Esophagus squamous epithelium (tissue), 5 donors: ENCODE results near the gene FDX1. TPM values are rescaled to one million over a fixed set of nuclear protein-coding genes. Genes with fewer than 3 reads are reported as not detected.

Experiments
- DNase-seq: peaks from one replicate; lab custom pipeline; 2025; lab: John Stamatoyannopoulos, UW
- H3K27ac ChIP-seq, 4 donors: fragments of 200-600 bp; sonication (generic); one replicate each; pipeline ENCODE4 v1.5.1; 2016 to 2019; ENCODE audit warnings: mild to moderate bottlenecking in 1 of 4
- H3K27me3 ChIP-seq, 4 donors: fragments of 200-600 bp; sonication (generic); 1 replicate in 3 of 4; 2 replicates in 1 of 4; pipeline versions ENCODE4 v1.5.1 to v1.6.0; 2017 to 2021; ENCODE audit warnings: antibody characterized with exemption in 1 of 4
- H3K36me3 ChIP-seq, 3 donors: fragments of 200-600 bp; sonication (generic); one replicate each; pipeline ENCODE4 v1.5.1; 2016 to 2019
- H3K4me1 ChIP-seq, 3 donors: fragments of 200-600 bp; sonication (generic); one replicate each; pipeline ENCODE4 v1.5.1; 2017 to 2019
- H3K4me3 ChIP-seq, 4 donors: fragments of 200-600 bp; sonication (generic); 1 replicate in 3 of 4; 2 replicates in 1 of 4; pipeline ENCODE4 v1.5.1; 2016 to 2019; ENCODE audit warnings: mild to moderate bottlenecking in 2 of 4, moderate library complexity in 1 of 4
- H3K9me3 ChIP-seq, 3 donors: fragments of 200-600 bp; sonication (generic); one replicate each; pipeline ENCODE4 v1.5.1; 2016 to 2019
- CTCF ChIP-seq, 6 experiments: fragments of 450-650 bp in 4 of 6; fragments of 200-600 bp in 2 of 6; sonication (generic) in 2 of 6; IDR thresholded peaks; one replicate each; pipeline ENCODE4 v1.5.1; 2016 to 2019; ENCODE audit warnings: antibody characterized with exemption in 6 of 6, mild to moderate bottlenecking in 4 of 6, moderate library complexity in 4 of 6
- POLR2A ChIP-seq, 4 donors: fragments of 450-650 bp; IDR thresholded peaks; one replicate each; pipeline ENCODE4 v1.6.1; 2017; ENCODE audit warnings: antibody characterized with exemption in 4 of 4, mild to moderate bottlenecking in 4 of 4, moderate library complexity in 3 of 4
- WGBS, 2 donors: methylation state at CpG; one replicate each; pipeline ENCODE4 v1.1.5; 2018; 5-methylcytosine and 5-hydroxymethylcytosine counted together
- intact Hi-C: fragments of 100-400 bp; cut with DNase I; formaldehyde crosslinking; loops from one replicate; pipeline ENCODE4 v1.15.0; 2022
- total RNA-seq, 4 donors: library from RNA; depleted of rRNA; stranded (reverse); fragments of >200 nt; gene quantifications; one replicate each; pipeline ENCODE4 v1.1.0, GENCODE V29; 2016
- donor health status: DM: yes; HTN: yes; CAD: no.

The FDX1 gene
- total RNA-seq, 4 donors from 2014 or later: 13.7 to 22.2 (median 17.5) TPM

- H3K27me3 ChIP-seq: no peaks in the 10 kb centered on the region
- no peak for DNase-seq
- 82 to 92% methylated on average over 2 of the region's 2 CpGs for WGBS, 2 donors
- H3K27ac ChIP-seq: no peak overlapping the region
- no peaks in the 10 kb centered on the region for H3K9me3 ChIP-seq
- intact Hi-C loops: no loop called here
- no peak overlapping the region for H3K4me3 ChIP-seq
- no peak for TF ChIP-seq POLR2A (IDR thresholded peaks at IDR 0.05)
- TF ChIP-seq CTCF (IDR thresholded peaks at IDR 0.05): no peak
- peaks cover 0 to 10% (median 0%) of the 10 kb centered on the region in 3 donors for H3K4me1 ChIP-seq
- peaks cover 0 to 10% (median 0%) of the 10 kb centered on the region in 3 donors for H3K36me3 ChIP-seq
These were observed 20.5 kb downstream of the FDX1 start for GRCh38 chr11:110450246-110450645.

GRCh38 chr11:110452720-110453119, 23.0 kb downstream of the FDX1 start:
- Histone ChIP-seq H3K36me3 (peaks cover 0 to 7% (median 0%) of the 10 kb centered on the region in 3 donors), H3K27ac (no peak overlapping the region), H3K27me3 (no peaks in the 10 kb centered on the region), H3K9me3 (no peaks in the 10 kb centered on the region), H3K4me1 (peaks cover 0 to 15% (median 0%) of the 10 kb centered on the region in 3 donors), H3K4me3 (no peak overlapping the region)
- intact Hi-C loops: no loop called here
- DNase-seq: no peak
- 75 to 100% methylated on average over 2 of the region's 2 CpGs for WGBS, 2 donors
- TF ChIP-seq POLR2A (IDR thresholded peaks at IDR 0.05): no peak
- no peak for TF ChIP-seq CTCF (IDR thresholded peaks at IDR 0.05)

- H3K4me1 ChIP-seq: peaks cover 0 to 9% (median 0%) of the 10 kb centered on the region in 3 donors
- WGBS, 2 donors: 70 to 72% methylated on average over 5 of the region's 5 CpGs
- DNase-seq: no peak
- H3K4me3 ChIP-seq: no peak overlapping the region
- H3K27ac ChIP-seq: no peak overlapping the region
- intact Hi-C loops: no loop called here
- H3K27me3 ChIP-seq: no peaks in the 10 kb centered on the region
- no peaks in the 10 kb centered on the region for H3K9me3 ChIP-seq
- TF ChIP-seq POLR2A (IDR thresholded peaks at IDR 0.05): no peak
- no peak for TF ChIP-seq CTCF (IDR thresholded peaks at IDR 0.05)
- peaks cover 0 to 18% (median 0%) of the 10 kb centered on the region in 3 donors for H3K36me3 ChIP-seq
These were observed 24.1 kb downstream of the FDX1 start for GRCh38 chr11:110453684-110454354.

GRCh38 chr11:110454609-110455008, 24.9 kb downstream of the FDX1 start:
- Histone ChIP-seq H3K27ac (no peak overlapping the region), H3K4me1 (peaks cover 0 to 6% (median 0%) of the 10 kb centered on the region in 3 donors), H3K9me3 (no peaks in the 10 kb centered on the region), H3K4me3 (no peak overlapping the region), H3K27me3 (no peaks in the 10 kb centered on the region), H3K36me3 (peaks cover 0 to 26% (median 0%) of the 10 kb centered on the region in 3 donors)
- 41 to 79% methylated on average over 1 of the region's 1 CpG for WGBS, 2 donors
- intact Hi-C loops: no loop called here
- DNase-seq: no peak
- TF ChIP-seq POLR2A (IDR thresholded peaks at IDR 0.05): no peak
- no peak for TF ChIP-seq CTCF (IDR thresholded peaks at IDR 0.05)

- intact Hi-C loops: no loop called here
- no peak overlapping the region for H3K4me3 ChIP-seq
- DNase-seq: no peak
- H3K36me3 ChIP-seq: peaks cover 0 to 37% (median 0%) of the 10 kb centered on the region in 3 donors
- H3K9me3 ChIP-seq: no peaks in the 10 kb centered on the region
- peaks cover 0 to 6% (median 0%) of the 10 kb centered on the region in 3 donors for H3K4me1 ChIP-seq
- no peaks in the 10 kb centered on the region for H3K27me3 ChIP-seq
- WGBS, 2 donors: 66 to 71% methylated on average over 6 of the region's 6 CpGs
- TF ChIP-seq CTCF (IDR thresholded peaks at IDR 0.05) (no peak), POLR2A (IDR thresholded peaks at IDR 0.05) (no peak)
- H3K27ac ChIP-seq: no peak overlapping the region
These were observed 26.0 kb downstream of the FDX1 start for GRCh38 chr11:110455718-110456117.
